Sigmoid colon (tissue), 3 donors: ENCODE data around the gene ACSM4.

Experiments used
- POLR2A ChIP-seq, 2 donors: fragments of 450-650 bp; IDR thresholded peaks; one replicate each; pipeline ENCODE4 v1.6.1; 2016; ENCODE audit warnings: antibody characterized with exemption in 2 of 2, mild to moderate bottlenecking in 2 of 2, moderate library complexity in 2 of 2
- TF ChIP-seq, protein P1 (sequence below), 4 experiments: fragments of 450-650 bp in 3 of 4; fragments of 200-600 bp in 1 of 4; IDR thresholded peaks; one replicate each; pipeline ENCODE4 v1.5.1; 2016 to 2019; ENCODE audit warnings: antibody characterized with exemption in 4 of 4, mild to moderate bottlenecking in 3 of 4, moderate library complexity in 2 of 4

DNA sequence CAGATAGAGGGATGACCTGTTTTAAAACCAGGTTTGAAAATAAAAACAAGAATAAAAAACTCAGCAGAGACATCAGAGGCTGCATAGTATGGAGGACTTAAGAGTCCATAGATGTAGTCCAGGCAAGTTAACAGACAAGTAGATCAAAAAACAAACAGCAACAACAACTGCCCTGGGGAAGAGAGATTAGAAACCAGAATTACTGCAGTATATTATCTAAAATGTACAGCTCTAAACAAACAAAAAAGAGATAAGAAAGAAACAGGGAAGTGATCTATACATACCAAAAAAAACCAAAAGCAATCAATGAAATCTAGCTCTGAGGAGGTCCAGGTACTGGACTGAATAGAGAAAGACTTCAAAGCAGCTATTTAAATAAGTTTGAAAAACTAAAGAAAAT lies 48.8 kb downstream of the ACSM4 start:
- no peak for TF ChIP-seq POLR2A (IDR thresholded peaks at IDR 0.05)
- TF ChIP-seq, protein P1, sequence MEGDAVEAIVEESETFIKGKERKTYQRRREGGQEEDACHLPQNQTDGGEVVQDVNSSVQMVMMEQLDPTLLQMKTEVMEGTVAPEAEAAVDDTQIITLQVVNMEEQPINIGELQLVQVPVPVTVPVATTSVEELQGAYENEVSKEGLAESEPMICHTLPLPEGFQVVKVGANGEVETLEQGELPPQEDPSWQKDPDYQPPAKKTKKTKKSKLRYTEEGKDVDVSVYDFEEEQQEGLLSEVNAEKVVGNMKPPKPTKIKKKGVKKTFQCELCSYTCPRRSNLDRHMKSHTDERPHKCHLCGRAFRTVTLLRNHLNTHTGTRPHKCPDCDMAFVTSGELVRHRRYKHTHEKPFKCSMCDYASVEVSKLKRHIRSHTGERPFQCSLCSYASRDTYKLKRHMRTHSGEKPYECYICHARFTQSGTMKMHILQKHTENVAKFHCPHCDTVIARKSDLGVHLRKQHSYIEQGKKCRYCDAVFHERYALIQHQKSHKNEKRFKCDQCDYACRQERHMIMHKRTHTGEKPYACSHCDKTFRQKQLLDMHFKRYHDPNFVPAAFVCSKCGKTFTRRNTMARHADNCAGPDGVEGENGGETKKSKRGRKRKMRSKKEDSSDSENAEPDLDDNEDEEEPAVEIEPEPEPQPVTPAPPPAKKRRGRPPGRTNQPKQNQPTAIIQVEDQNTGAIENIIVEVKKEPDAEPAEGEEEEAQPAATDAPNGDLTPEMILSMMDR (IDR thresholded peaks at IDR 0.05), result no peak
